Activated CD8-positive, alpha-beta memory T cell treated with anti-CD3 and anti-CD28 coated beads, Interleukin-2, amount 10 ng/mL, durations not matched to agents 7 days and 5 days (primary cell): ENCODE measurements around the gene VASH1. TPM values are rescaled to one million over a fixed set of nuclear protein-coding genes. Genes with fewer than 3 reads are reported as not detected.
"Not testable (repeated sequence)": the region's sequence is repeated elsewhere in the genome, so short reads cannot be mapped to it uniquely, and the experiment has no call there.

Source experiments
- ATAC-seq: fragments of 150-1000 bp; cut with Tn5 transposase; one replicate; pipeline ENCODE4 v1.10.0; 2021; ENCODE audit warnings: moderate library complexity
- CTCF ChIA-PET: fragments of 350-600 bp; sonication (Branson Sonifier 250); formaldehyde crosslinking; loops from one replicate; lab custom pipeline; 2021; ENCODE audit warnings: antibody characterized with exemption; lab: Charles Lee
- DNase-seq: peaks from one replicate; pipeline ENCODE4 v3.0.0-alpha.2; 2020
- H3K27ac Mint-ChIP-seq: one replicate; pipeline ENCODE4 v1.8.0; 2021; ENCODE audit warnings: mild to moderate bottlenecking, mixed read lengths
- H3K27me3 Mint-ChIP-seq: one replicate; pipeline ENCODE4 v1.8.0; 2021; ENCODE audit warnings: mixed read lengths
- H3K36me3 Mint-ChIP-seq: one replicate; pipeline ENCODE4 v1.8.0; 2021; ENCODE audit warnings: mild to moderate bottlenecking, mixed read lengths
- H3K4me1 Mint-ChIP-seq: one replicate; pipeline ENCODE4 v1.8.0; 2021; ENCODE audit warnings: mixed read lengths
- H3K4me3 Mint-ChIP-seq: one replicate; pipeline ENCODE4 v1.8.0; 2021; ENCODE audit warnings: mild to moderate bottlenecking, moderate library complexity, mixed read lengths
- H3K9me3 Mint-ChIP-seq: one replicate; pipeline ENCODE4 v1.8.0; 2022; ENCODE audit warnings: low read depth, mixed read lengths
- total RNA-seq, 2 experiments: library from RNA; stranded (reverse); gene quantifications; one replicate each; pipeline ENCODE4 v1.2.3, GENCODE V29; 2021

Gene VASH1
- 1 to 10 TPM; 3.3 to 8.1 TPM for total RNA-seq

DNA sequence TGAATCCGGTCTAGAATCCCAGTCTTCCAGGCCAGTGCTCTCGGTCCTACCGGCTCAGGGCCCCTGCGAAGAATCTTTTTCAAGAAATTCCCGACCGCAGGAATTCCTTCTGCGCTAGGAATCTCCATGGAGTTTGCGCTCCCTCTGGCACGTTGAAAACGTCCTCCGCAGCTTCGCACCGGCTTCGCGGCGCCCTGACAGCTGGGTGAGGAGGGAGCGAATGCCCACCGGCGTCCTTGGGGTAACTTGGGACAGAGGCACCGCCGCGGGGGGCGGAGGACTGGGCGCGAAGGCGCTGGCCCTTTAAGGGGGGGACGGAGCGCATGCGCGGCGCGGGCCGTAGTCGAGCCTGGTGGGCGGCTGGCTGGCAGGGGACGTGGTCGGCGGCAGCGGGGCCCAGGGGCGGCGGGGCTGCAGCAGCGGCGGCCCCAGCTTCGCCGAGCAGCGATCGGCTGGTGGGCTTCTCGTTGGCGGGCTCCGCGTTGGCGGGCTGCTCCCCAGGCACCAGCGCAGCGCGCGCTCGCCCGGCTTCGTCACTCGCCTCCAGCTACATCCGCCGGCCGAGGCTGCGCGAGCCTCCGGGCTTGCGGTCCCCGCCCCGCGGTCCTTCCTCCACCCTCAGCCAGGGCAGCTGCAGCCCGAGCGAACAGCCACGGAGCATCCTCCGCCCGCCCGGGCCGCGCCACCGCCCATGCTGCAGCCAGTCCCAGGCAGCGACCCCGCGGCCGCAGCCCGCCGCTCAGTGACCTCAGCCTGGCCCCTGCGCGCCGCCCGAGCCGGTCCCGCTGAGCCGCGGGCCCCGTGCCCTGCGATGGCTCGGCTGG lies at the start of gene VASH1:
Gene VASH1 (plus strand): TSS at position 333 of the 824 bp plus-strand sequence. CDS start 1,354 bp downstream, outside the sequence.
- peak within 1 kb of the TSS; percentile 66 for H3K4me3 Mint-ChIP-seq
- CTCF ChIA-PET: interaction anchor here (1.0 to 1.3 kb wide), 3 partner anchors 21 to 52 kb away, joined by 3 to 5 read pairs (median 4); no protein-coding TSS in a partner anchor
- peaks cover 53% of the 10 kb centered on the region for H3K27me3 Mint-ChIP-seq
- DNase-seq (peak; percentile 73), ATAC-seq (peak; percentile 92)
- H3K27ac Mint-ChIP-seq: no peak within 1 kb of the TSS
- no peaks in the 10 kb centered on the region for H3K36me3 Mint-ChIP-seq
- H3K9me3 Mint-ChIP-seq: no peaks in the 10 kb centered on the region
- H3K4me1 Mint-ChIP-seq: peaks cover 7% of the 10 kb centered on the region

DNA sequence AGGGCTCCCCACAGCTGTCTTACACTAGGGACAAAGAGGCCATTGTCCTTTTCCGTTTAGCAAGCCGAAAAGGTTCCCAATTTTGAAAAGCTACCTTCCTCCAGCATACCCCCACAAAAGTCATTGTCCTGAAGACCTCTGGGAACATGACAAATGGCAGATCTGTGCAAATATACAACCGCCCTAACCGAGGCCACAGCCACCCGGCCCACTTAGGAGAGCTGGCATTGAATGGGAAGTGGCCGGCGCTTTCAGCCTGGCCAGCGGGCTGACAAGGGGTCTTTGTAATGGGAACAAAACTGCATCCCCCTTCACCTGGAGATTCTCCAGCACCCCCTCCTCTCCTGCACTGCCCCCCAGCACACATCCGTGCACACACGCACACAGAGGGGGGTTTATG lies 48.1 kb upstream of the VASH1 start:
- peaks cover 36% of the 10 kb centered on the region for H3K27me3 Mint-ChIP-seq
- DNase-seq (no peak), ATAC-seq (no peak)
- no peaks in the 10 kb centered on the region for H3K4me1 Mint-ChIP-seq
- H3K27ac Mint-ChIP-seq: no peak overlapping the region
- no peaks in the 10 kb centered on the region for H3K36me3 Mint-ChIP-seq
- H3K4me3 Mint-ChIP-seq: no peak overlapping the region
- no peaks in the 10 kb centered on the region for H3K9me3 Mint-ChIP-seq
- CTCF ChIA-PET: interaction anchor here (1.3 to 1.5 kb wide), 2 partner anchors 70 to 72 kb away, joined by 5 to 6 read pairs; no protein-coding TSS in a partner anchor

DNA sequence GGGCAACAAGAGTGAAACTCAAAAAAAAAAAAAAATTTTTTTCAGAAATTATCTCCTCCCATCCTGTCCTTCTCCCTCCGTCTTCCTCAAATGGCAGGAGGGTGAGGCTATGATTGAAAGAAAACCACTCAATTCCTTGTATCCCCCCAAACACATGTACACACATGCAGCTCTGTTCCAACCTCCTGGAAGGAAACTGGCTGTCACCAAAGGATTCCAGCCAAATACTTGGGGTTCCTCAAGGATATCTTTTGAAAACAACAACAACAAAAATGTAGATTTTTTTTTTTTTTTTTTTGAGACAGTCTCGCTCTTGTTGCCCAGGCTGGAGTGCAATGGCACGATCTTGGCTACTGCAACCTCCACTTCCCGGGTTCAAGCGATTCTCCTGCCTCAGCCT lies 46.8 kb upstream of the VASH1 start:
- no peak for DNase-seq
- Mint-ChIP-seq H3K4me3 (no peak overlapping the region), H3K27me3 (peaks cover 42% of the 10 kb centered on the region), H3K27ac (no peak overlapping the region), H3K36me3 (no peaks in the 10 kb centered on the region), H3K4me1 (no peaks in the 10 kb centered on the region), H3K9me3 (no peaks in the 10 kb centered on the region)
- CTCF ChIA-PET: interaction anchor here (1.2 to 2.0 kb wide), 3 partner anchors 69 to 356 kb away, joined by 3 to 9 read pairs (median 5); no protein-coding TSS in a partner anchor
- no peak for ATAC-seq

DNA sequence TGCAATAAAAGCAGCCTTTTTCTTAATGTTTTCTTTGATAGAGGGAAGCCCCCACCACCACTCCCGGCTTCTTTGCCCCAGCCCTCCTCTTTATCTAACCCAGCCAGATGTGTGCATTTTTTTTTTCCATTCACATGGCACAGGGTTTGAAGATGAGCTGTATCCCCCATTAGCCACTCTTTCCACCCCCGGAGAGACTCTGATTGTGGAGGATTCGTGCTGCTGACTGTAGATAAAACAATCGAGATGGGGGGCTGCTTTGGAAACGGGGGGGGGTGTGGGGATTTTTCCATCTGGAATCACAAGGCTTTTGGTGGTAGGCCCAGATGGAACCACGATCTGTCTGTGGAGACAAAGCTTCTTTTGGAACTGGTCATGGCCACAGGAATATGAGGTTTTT lies 46.2 kb upstream of the VASH1 start:
- no peak for DNase-seq
- no peak for ATAC-seq
- peaks cover 41% of the 10 kb centered on the region for H3K27me3 Mint-ChIP-seq
- no peaks in the 10 kb centered on the region for H3K36me3 Mint-ChIP-seq
- H3K27ac Mint-ChIP-seq: no peak overlapping the region
- no peaks in the 10 kb centered on the region for H3K9me3 Mint-ChIP-seq
- CTCF ChIA-PET: interaction anchor here (0.8 to 2.0 kb wide), 4 partner anchors 70 to 356 kb away, joined by 3 to 9 read pairs (median 4); no protein-coding TSS in a partner anchor
- no peak overlapping the region for H3K4me3 Mint-ChIP-seq
- peaks cover under 1% of the 10 kb centered on the region for H3K4me1 Mint-ChIP-seq

DNA sequence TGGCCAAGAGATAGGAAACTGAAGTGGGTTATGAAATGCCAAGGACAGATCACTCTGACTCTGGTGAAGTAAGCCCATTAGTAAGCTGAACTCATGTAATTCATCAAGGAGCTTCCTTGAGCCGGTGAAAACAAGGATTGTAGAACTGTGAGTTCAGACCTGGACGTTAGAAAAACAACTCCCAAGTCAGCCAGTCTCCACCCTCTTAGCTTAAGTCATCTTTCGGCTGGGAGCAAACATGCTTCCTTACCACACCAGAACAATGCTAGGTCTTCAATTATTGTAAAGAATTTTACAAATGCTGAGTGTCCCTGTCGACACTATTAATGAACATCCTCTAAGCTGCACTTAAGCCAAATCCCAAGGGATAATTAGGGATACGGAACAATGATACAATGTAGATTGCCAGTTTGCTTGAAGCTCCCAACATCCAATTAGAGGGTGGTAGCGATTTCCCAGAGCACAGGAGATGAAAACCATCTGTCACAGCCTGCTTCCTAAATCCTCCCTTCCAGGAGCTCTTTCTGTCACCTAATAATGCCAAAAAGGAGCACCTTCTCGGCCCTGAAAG lies 45.7 kb upstream of the VASH1 start:
- no peak for ATAC-seq
- no peaks in the 10 kb centered on the region for H3K9me3 Mint-ChIP-seq
- CTCF ChIA-PET: interaction anchor here (0.8 to 2.0 kb wide), 3 partner anchors 69 to 157 kb away, joined by 4 to 9 read pairs (median 5); no protein-coding TSS in a partner anchor

DNA sequence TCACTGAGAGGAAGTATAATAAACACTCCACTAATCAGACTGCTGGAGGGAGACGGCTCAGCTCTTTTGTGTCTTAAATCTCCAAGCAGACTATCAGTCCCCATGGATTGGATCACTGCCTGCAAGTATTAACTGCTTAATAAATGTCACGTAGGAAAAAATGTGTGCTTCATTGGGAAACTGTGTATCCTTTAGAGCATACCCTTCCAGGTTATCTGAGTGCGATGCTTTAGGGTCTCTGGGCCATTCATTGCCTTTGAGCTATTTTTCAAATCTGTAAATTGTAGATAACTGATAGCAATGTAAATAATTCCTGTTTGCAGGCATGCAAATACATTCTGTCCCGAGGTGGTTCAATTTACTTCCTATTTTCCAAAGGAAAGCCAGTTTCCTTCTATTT lies 45.0 kb upstream of the VASH1 start:
- Mint-ChIP-seq H3K27ac (no peak overlapping the region), H3K9me3 (no peaks in the 10 kb centered on the region), H3K27me3 (peaks cover 30% of the 10 kb centered on the region), H3K36me3 (no peaks in the 10 kb centered on the region), H3K4me3 (no peak overlapping the region), H3K4me1 (peaks cover 4% of the 10 kb centered on the region)
- CTCF ChIA-PET: interaction anchor here (1.3 to 2.0 kb wide), 3 partner anchors 8 to 95 kb away, joined by 4 to 9 read pairs (median 5); no protein-coding TSS in a partner anchor
- no peak for ATAC-seq
- no peak for DNase-seq

More for the DNA sequence above, 45.7 kb upstream of the VASH1 start:
- peaks cover 37% of the 10 kb centered on the region for H3K27me3 Mint-ChIP-seq
- no peak overlapping the region for H3K4me3 Mint-ChIP-seq
- H3K36me3 Mint-ChIP-seq: no peaks in the 10 kb centered on the region
- peaks cover 4% of the 10 kb centered on the region for H3K4me1 Mint-ChIP-seq
- no peak overlapping the region for H3K27ac Mint-ChIP-seq
- DNase-seq: no peak

DNA sequence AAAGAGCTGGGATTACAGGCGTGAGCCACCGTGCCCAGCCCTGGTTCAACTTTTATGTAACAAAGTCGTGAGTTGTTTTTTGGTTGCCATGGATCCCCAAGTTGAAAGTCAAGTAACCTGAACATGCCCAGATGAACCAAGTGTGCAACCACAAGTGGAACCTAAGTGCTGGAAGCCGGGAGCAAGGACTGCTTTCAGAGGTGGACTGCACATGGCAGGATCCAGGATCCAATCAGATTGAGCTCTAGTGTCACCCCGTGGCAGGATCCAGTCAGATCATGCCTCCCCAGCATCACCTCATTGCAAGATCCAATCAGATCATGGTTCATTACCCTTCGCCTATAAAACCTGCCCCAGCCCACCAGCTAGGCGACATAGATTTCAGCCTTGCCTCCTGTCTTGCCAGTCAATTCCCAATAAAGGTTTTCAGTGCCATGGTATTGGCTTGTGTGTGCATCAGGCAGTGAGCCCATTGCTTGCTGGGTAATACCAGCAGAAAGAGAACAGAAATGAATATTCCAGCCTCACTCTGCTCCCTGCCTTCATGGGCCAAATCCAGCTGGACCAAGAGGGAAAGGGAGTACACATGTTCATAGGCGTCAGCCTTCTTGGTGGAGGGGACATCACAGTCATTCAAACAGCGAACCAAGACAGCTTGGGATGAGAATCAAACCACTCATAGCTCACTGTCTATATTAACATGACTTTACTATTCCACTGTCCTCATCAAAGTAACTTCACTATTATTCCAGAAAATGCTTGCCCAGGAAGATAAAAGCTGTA lies 43.6 kb upstream of the VASH1 start:
- H3K4me1 Mint-ChIP-seq: peaks cover 4% of the 10 kb centered on the region
- H3K27me3 Mint-ChIP-seq: peaks cover 27% of the 10 kb centered on the region
- DNase-seq: no peak
- H3K27ac Mint-ChIP-seq: no peak overlapping the region
- no peaks in the 10 kb centered on the region for H3K9me3 Mint-ChIP-seq
- CTCF ChIA-PET: interaction anchor here (1.3 kb wide), 1 partner anchor 10 kb away, joined by 4 read pairs; no protein-coding TSS in a partner anchor
- H3K4me3 Mint-ChIP-seq: no peak overlapping the region
- H3K36me3 Mint-ChIP-seq: no peaks in the 10 kb centered on the region
- ATAC-seq: no peak

DNA sequence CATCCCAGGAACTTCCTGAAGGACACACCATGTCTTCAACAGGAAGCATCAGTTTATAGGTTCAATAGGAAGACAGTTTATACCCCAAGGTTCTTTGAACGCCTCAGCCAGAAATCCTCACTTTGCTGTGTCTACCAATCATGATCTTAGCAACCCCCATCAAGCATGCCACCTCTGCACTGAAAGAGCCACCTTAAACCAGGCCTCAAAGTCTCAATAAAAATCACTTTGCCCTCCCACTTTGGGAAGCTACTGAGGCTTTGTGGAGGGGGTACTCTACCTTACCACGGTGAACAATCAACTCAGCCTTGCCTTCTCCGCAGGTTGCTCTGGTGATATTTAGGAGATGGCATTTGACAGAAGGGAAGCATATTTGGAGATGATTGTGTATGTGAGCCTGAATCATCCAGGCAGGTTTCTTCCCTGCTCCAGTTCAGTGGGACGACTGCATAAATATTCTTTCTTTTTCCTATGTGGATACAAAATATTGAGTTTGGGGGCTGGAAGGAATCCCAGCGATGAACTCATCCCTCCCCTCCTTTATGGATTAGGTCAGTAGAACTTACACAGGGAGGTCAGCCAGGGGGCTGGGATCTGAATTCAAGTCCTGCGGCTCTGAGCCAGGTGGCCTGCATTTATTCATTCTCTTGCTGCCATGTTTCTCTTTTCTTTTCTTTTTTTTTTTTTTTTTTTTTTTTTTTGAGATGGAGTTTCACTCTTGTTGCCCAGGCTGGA lies 42.8 kb upstream of the VASH1 start:
- Mint-ChIP-seq H3K4me3 (no peak overlapping the region), H3K4me1 (peaks cover 4% of the 10 kb centered on the region), H3K36me3 (no peaks in the 10 kb centered on the region), H3K27ac (no peak overlapping the region), H3K27me3 (peaks cover 30% of the 10 kb centered on the region), H3K9me3 (no peaks in the 10 kb centered on the region)
- ATAC-seq (no peak), DNase-seq (no peak)
- CTCF ChIA-PET: interaction anchor here (2.1 kb wide), 1 partner anchor 8 kb away, joined by 6 read pairs; no protein-coding TSS in a partner anchor

DNA sequence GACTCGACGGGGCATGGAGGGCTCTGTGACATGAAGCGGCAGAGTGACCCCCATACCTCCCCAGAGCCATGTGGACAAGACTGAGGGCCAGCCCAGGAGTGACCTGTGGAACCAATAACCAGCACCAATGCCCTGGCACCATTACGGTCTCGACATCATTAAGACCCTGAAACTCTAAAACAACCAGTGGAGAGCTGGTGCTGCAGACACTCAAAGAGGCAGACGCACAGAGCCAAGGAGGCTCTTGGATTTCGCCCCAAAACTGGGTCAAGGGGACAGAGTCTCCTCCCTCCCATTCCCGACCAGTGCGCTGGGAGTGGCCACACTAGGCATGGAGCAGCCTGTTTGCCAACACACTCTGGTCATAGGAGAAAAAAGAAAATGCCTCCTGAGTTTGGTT lies 41.6 kb upstream of the VASH1 start:
- ATAC-seq (no peak), DNase-seq (no peak)
- H3K4me1 Mint-ChIP-seq: peaks cover 4% of the 10 kb centered on the region
- H3K27ac Mint-ChIP-seq: no peak overlapping the region
- H3K27me3 Mint-ChIP-seq: peaks cover 40% of the 10 kb centered on the region
- H3K9me3 Mint-ChIP-seq: no peaks in the 10 kb centered on the region
- no peak overlapping the region for H3K4me3 Mint-ChIP-seq
- H3K36me3 Mint-ChIP-seq: no peaks in the 10 kb centered on the region
- CTCF ChIA-PET: interaction anchor here (0.5 to 2.1 kb wide), 2 partner anchors 9 to 349 kb away, joined by 3 to 6 read pairs; no protein-coding TSS in a partner anchor

DNA sequence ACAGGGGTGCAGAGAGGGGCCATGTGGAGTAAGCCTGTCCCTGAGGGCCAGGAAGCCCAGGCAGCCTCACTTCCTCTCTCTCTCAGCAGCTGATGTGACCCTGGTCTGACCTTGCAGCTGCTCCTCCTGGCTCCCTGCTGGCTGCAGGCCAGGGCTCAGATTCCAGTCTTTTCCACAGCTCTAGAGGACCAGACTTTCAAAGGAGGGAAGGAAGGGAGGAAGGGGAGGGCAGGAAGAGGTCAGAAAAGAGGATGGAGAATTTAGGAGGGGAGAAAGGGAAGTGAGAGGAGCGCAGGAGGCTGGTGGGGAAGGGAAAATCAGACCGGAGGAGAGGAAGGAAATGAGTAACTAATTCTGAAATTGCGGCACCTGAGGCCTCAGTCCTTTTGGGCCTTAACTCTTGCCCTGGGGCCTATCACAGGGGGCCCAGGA lies 40.9 kb upstream of the VASH1 start:
- Mint-ChIP-seq H3K27me3 (peaks cover 45% of the 10 kb centered on the region), H3K27ac (no peak overlapping the region), H3K4me1 (peaks cover 4% of the 10 kb centered on the region), H3K36me3 (no peaks in the 10 kb centered on the region), H3K4me3 (no peak overlapping the region), H3K9me3 (no peaks in the 10 kb centered on the region)
- DNase-seq (no peak), ATAC-seq (no peak)
- CTCF ChIA-PET: interaction anchor here (2.1 kb wide), 1 partner anchor 10 kb away, joined by 6 read pairs; no protein-coding TSS in a partner anchor

DNA sequence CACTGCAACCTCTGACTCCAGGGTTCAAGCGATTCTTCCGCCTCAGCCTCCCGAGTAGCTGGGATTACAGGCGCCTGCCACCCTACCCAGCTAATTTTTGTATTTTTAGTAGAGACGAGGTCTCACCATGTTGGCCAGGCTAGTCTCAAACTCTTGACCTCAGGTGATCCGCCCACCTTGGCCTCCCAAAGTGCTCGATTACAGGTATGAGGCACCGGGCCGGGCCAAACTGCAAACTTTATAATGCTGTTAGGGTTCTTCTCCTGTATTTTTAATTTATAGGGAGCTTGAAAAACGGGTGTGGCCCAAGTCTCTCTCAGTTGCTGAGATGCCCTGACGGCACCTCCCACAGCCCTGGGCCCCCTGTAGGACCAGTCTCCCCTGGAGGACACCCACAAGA lies 39.8 kb upstream of the VASH1 start:
- CTCF ChIA-PET: interaction anchor here (2.0 kb wide), 1 partner anchor 11 kb away, joined by 10 read pairs; no protein-coding TSS in a partner anchor

More for the DNA sequence above, 39.8 kb upstream of the VASH1 start:
- not testable (repeated sequence) for H3K36me3 Mint-ChIP-seq, H3K9me3 Mint-ChIP-seq, H3K27ac Mint-ChIP-seq, ATAC-seq, H3K4me3 Mint-ChIP-seq, H3K4me1 Mint-ChIP-seq, DNase-seq
- peaks cover 35% of the 10 kb centered on the region for H3K27me3 Mint-ChIP-seq
